GM10847 (cell line): ENCODE data around the gene NCOA6.

Source experiments
- POLR2A ChIP-seq: IDR thresholded peaks from 2 replicates; pipeline ENCODE4 v1.6.1; 2011; ENCODE audit not compliant: insufficient read length; ENCODE audit errors: extremely low read depth

NCOA6 gene

GRCh38 chr20:34825530-34826362 lies at the start of gene NCOA6:
Gene NCOA6 (minus strand): TSS chr20:34825651. CDS start chr20:34782355, 43,296 bp downstream.
- TF ChIP-seq POLR2A, result peak; percentile 34

DNA sequence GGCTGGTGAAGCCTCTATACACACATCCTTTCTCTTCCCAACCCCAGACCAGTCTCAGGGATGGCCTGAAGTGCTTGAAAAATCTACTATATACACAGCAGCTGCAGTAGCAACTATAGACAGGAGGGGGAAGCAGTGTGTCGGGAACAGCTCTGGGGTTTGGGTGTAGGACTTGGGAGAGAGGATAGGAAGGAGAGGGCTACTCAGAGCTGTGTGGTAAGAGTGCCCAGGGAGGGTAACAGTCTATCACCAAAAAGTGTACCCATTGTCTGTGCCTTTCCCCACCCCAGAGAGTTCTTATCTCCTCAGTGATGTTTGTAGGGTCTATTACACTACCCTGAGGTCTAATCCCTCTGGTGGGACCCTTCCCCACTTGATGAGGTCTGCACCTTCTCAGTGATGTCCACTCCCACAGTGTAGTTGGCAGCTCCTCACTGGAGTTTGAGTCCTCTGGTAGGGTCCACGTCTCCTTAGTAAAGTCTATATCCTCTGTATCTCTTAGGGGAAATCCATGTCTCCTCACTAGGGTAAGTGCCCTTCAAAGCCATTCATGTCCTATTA lies 48.7 kb upstream of the NCOA6 start:
- TF ChIP-seq POLR2A, result no peak

- TF ChIP-seq POLR2A, result no peak
These were observed 48.2 kb upstream of the NCOA6 start for GRCh38 chr20:34873583-34874093.

DNA sequence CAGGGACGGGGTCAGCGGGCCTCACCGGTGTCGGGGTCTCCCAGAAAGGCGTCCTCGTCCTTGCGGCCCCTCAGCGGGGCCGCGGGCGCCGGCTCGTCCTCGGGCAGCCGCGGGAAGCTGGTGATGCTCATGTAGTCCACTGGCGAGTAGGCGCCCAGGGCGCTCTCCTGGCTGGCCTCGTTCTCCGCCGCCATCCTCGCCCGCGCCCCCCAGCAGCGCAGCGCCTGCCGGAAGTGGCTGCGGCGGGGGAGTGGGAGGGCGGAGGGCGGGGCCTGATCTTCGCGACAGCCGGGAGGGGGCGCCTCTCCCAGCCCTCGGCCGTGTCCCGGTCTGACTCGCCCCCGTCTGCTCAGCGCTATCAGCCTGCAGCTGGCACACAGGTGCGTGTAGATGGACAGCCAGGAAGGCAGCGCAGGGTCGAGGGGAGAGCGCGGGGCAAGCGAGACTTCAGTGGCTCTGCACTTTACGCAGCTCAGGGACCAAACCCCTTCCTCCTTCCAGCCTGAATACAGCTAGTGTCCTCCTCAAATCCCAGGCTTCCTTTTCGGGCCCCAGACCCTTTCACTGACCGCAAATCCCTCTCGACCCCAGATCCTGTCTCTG lies 47.3 kb upstream of the NCOA6 start, which contains the start of gene GGT7:
GGT7 (minus strand) TSS at position 235 of the 603 bp plus-strand sequence; CDS start at position 194, 41 bp downstream.
- TF ChIP-seq POLR2A, result no peak

- TF ChIP-seq POLR2A, result no peak
These were observed 46.6 kb upstream of the NCOA6 start for GRCh38 chr20:34871966-34872621.

DNA sequence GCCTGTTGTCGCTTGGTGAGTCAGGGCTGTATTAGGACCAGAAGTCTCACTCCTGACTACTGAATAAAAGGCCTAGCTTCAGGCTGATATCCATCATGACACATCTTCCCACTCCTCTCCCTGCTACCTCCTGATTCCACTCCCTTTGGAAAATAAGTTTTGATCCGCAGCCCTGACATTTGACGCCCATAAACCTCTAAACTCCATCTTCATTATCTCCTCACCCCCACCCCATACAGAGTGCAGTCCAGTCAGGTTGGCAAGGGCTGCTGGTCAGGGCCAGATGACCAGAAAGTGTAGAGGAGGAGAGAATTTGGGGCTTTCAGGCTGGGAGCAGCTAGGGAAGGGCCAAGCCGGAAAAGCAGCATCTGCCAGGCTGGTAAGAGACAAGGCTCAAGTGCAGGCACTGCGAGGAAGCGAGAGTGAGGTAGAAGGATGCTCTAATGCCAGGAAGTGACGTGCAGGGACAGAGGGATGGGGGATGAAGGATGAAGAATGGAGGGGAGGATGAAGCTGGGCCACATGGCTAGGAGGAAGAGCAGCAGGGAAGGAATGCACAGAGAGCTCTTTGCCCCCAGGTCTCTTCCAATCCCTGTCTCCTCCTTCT lies 46.0 kb upstream of the NCOA6 start:
- TF ChIP-seq POLR2A, result no peak

DNA sequence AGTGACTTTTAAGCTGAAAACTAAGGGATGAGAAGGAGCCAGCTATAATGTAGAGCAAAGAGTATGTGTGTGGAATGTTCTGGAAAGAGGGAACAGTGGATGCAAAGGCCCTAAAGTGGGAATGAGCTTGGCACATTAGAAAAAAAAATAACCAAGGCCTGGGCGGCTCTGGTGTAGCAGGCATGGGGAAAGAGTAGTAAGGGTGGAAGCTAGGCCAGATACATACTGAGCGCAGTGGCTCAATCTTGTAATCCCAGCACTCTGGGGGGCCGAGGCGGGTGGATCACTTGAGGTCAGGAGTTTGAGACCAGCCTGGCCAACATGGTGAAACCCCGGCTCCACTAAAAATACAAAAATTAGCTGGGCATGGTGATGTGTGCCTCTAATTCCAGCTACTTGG lies 38.8 kb upstream of the NCOA6 start:
- no peak for TF ChIP-seq POLR2A

DNA sequence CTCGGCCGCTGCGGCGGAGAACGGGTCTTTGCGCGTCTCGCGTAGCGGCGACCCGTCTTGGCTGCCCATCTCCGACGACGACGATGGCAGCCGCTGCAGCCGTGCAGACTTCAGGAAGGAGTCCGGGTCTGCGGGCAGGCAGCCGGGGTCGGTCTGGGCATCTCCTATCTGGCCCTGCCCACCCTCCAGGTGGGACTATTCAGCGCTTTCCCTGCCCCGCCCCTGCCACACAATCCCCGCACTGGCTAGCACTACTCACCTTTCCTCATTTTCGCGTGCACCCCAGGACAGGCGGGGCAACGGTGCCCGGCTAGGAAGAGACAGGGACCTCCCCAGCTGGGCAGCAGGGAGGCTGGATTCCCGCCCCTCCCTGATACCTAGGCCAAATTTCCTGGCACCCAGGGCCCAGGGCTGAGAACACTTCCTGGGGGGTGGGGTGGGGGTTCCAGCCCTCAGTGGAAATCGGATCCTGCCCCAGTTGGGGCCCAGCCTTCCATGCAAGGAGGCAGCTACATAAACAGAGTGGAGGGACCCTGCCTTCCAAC lies 38.0 kb upstream of the NCOA6 start:
- no peak for TF ChIP-seq POLR2A

- no peak for TF ChIP-seq POLR2A
These were observed 37.3 kb upstream of the NCOA6 start for GRCh38 chr20:34862724-34863123.

DNA sequence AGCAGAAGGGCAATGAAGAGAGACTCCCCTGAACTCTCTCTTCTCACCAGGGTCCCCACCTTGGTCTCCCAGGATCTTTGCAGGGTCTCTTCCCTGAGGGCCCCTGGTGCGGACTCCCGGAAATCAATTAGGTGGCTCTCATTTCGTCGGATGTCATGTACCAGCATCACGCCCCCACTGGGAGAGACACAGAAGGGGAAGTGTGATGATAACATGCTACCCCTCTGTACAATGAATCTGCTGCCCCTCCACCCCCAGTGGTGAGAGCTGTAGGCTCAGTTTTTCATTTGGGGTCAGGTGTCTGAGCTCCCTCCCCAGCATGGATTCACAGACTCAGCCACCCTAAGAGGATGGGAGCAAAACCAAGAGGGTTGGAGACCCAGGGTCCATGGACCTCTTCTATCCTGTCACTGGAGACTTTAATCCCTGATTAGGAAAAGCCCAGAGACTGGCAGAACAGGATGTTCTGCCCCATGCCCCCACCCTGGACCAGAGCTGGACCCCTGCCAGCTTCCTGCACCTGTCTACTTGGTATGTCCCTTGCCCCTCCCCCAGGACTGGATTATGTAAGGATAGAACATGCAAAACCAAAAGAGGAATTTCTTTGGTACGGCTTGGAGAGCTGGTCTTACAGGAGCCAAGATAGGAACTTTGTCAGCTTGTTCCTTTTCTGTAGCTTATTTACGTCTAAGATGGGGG lies 36.1 kb upstream of the NCOA6 start:
- no peak for TF ChIP-seq POLR2A

- no peak for TF ChIP-seq POLR2A
These were observed 34.5 kb upstream of the NCOA6 start for GRCh38 chr20:34859826-34860545.

- no peak for TF ChIP-seq POLR2A
These were observed 33.9 kb upstream of the NCOA6 start for GRCh38 chr20:34859367-34859766.

DNA sequence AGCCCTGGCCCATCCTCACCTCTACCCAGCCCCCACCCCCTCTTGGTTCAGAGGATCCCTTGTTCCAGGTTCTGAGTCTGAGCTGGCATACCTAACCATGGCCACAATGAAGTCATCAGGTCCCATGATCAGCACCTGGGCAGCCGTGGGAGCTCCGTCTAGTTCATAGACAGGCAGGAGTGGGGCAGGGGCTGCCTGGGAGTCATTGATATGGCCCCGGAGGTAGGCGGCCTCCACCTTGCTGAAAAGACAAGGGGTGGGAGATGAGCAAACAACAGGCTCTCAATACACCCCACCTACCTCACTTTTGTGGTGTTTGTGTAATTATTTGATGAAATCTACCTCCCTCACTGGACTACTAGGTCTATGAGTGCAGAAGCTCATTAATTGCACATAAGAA lies 26.8 kb upstream of the NCOA6 start:
- no peak for TF ChIP-seq POLR2A
